Naive thymus-derived CD8-positive, alpha-beta T cell (primary cell): ENCODE data around the gene ZSCAN25. TPM values are rescaled to one million over a fixed set of nuclear protein-coding genes. Genes with fewer than 3 reads are reported as not detected.

ENCODE experiments used
- ATAC-seq, 2 donors: fragments of 150-1000 bp; cut with Tn5 transposase in 1 of 2; sonication (Bioruptor Pico), chemical (Tn5 transposase) in 1 of 2; 1 replicate in 1 of 2; 2 replicates in 1 of 2; pipeline ENCODE4 v1.10.0; 2021; ENCODE audit warnings: mild to moderate bottlenecking in 2 of 2, moderate library complexity in 2 of 2
- POLR2A ChIA-PET: fragments of 350-600 bp; sonication (Branson Sonifier 250); formaldehyde crosslinking; loops from one replicate; lab custom pipeline; 2021; ENCODE audit warnings: antibody characterized with exemption; lab: Charles Lee
- DNase-seq, 10 donors: peaks; one replicate each; pipeline versions ENCODE4 v3.0.0 to v3.0.0-alpha.2; 2020 to 2022
- H3K27ac Mint-ChIP-seq, 10 donors: one replicate each; pipeline ENCODE4 v1.8.0; 2020 to 2022; ENCODE audit warnings: mild to moderate bottlenecking in 10 of 10, mixed read lengths in 10 of 10, moderate library complexity in 4 of 10, inconsistent platforms in 1 of 10
- H3K27me3 Mint-ChIP-seq, 5 donors: one replicate each; pipeline ENCODE4 v1.8.0; 2021 to 2022; ENCODE audit warnings: mixed read lengths in 5 of 5
- H3K36me3 Mint-ChIP-seq, 3 donors: one replicate each; pipeline ENCODE4 v1.8.0; 2020 to 2022; ENCODE audit warnings: mixed read lengths in 3 of 3, mild to moderate bottlenecking in 2 of 3, inconsistent platforms in 1 of 3
- H3K4me1 Mint-ChIP-seq, 4 donors: one replicate each; pipeline ENCODE4 v1.8.0; 2021 to 2022; ENCODE audit warnings: mixed read lengths in 4 of 4
- H3K4me3 Mint-ChIP-seq, 10 donors: one replicate each; pipeline ENCODE4 v1.8.0; 2020 to 2022; ENCODE audit warnings: mild to moderate bottlenecking in 10 of 10, mixed read lengths in 10 of 10, moderate library complexity in 6 of 10, inconsistent platforms in 1 of 10
- H3K9me3 Mint-ChIP-seq, 9 donors: one replicate each; pipeline ENCODE4 v1.8.0; 2020 to 2022; ENCODE audit warnings: mixed read lengths in 9 of 9, mild to moderate bottlenecking in 3 of 9, inconsistent platforms in 1 of 9, moderate library complexity in 1 of 9
- polyA plus RNA-seq, 3 donors: library from polyadenylated mRNA; unstranded; fragments of 300-500 nt; fragmentation: Illumina TruSeq; gene quantifications; one replicate each; pipeline ENCODE4 v1.2.3, GENCODE V29; 2021
- total RNA-seq, 8 experiments: library from RNA in 2 of 8; stranded (reverse) in 2 of 8; gene quantifications; one replicate each; pipeline ENCODE4 v1.2.3 and lab custom pipeline; 2021 to 2026

ZSCAN25 gene
- total and polyA plus RNA-seq, 5 experiments from 2014 or later, result 9.2 to 57.8 (median 19.0) TPM

- Mint-ChIP-seq H3K9me3 (no peaks in the 10 kb centered on the region), H3K36me3 (no peaks in the 10 kb centered on the region)
- POLR2A ChIA-PET, result no interaction called here
Measured at GRCh38 chr7:99596408-99596955, 20.3 kb upstream of the ZSCAN25 start.

GRCh38 chr7:99597762-99598501 lies 18.8 kb upstream of the ZSCAN25 start, which contains the start of gene TMEM225B:
TSS of gene TMEM225B (plus strand) at chr7:99598267. CDS start at chr7:99604389, 6,122 bp downstream.
- Mint-ChIP-seq H3K27me3 (no peaks in the 10 kb centered on the region), H3K9me3 (no peaks in the 10 kb centered on the region), H3K4me1 (peaks cover 0 to 7% (median 0%) of the 10 kb centered on the region in 4 donors), H3K27ac (peak within 1 kb of the TSS in 1 of 10 donors; percentile 53), H3K4me3 (no peak within 1 kb of the TSS), H3K36me3 (no peaks in the 10 kb centered on the region)
- ATAC-seq, result peak in 1 of 2 donors; percentile 46
- POLR2A ChIA-PET, result no interaction called here
- DNase-seq, result peak in 6 of 10 donors; percentile 17 to 72 (median 37)

More at GRCh38 chr7:99596408-99596955, 20.3 kb upstream of the ZSCAN25 start:
- DNase-seq (no peak), ATAC-seq (no peak)
- H3K4me3 Mint-ChIP-seq, result no peak overlapping the region
- H3K27ac Mint-ChIP-seq, result no peak overlapping the region
- H3K4me1 Mint-ChIP-seq, result no peaks in the 10 kb centered on the region
- H3K27me3 Mint-ChIP-seq, result no peaks in the 10 kb centered on the region

- no peak for ATAC-seq
- POLR2A ChIA-PET, result interaction anchor here (0.6 kb wide), 1 partner anchor 125 kb away, joined by 4 read pairs; no protein-coding TSS in a partner anchor
- H3K9me3 Mint-ChIP-seq, result no peaks in the 10 kb centered on the region
- peak overlapping the region in 2 of 10 donors; percentile 6 to 60 for H3K27ac Mint-ChIP-seq
- no peak for DNase-seq
- peaks cover 0 to 10% (median 0%) of the 10 kb centered on the region in 4 donors for H3K4me1 Mint-ChIP-seq
- no peaks in the 10 kb centered on the region for H3K36me3 Mint-ChIP-seq
- H3K27me3 Mint-ChIP-seq, result no peaks in the 10 kb centered on the region
- H3K4me3 Mint-ChIP-seq, result no peak overlapping the region
Measured at GRCh38 chr7:99599836-99600235, 16.9 kb upstream of the ZSCAN25 start.

GRCh38 chr7:99601656-99602310 lies 15.0 kb upstream of the ZSCAN25 start:
- H3K27ac Mint-ChIP-seq, result no peak overlapping the region
- peaks cover 0 to 10% (median 0%) of the 10 kb centered on the region in 4 donors for H3K4me1 Mint-ChIP-seq
- POLR2A ChIA-PET, result no interaction called here
- H3K36me3 Mint-ChIP-seq, result no peaks in the 10 kb centered on the region
- DNase-seq, result no peak
- no peak for ATAC-seq
- no peaks in the 10 kb centered on the region for H3K9me3 Mint-ChIP-seq
- H3K4me3 Mint-ChIP-seq, result no peak overlapping the region
- H3K27me3 Mint-ChIP-seq, result no peaks in the 10 kb centered on the region

GRCh38 chr7:99605527-99605926 lies 11.2 kb upstream of the ZSCAN25 start:
- no peak for ATAC-seq
- Mint-ChIP-seq H3K27ac (no peak overlapping the region), H3K9me3 (no peaks in the 10 kb centered on the region), H3K4me1 (peaks cover 0 to 10% (median 0%) of the 10 kb centered on the region in 4 donors), H3K36me3 (no peaks in the 10 kb centered on the region), H3K4me3 (no peak overlapping the region), H3K27me3 (no peaks in the 10 kb centered on the region)
- DNase-seq, result no peak
- POLR2A ChIA-PET, result no interaction called here

- POLR2A ChIA-PET, result no interaction called here
Measured at GRCh38 chr7:99606531-99606930, 10.2 kb upstream of the ZSCAN25 start.

GRCh38 chr7:99607548-99607947 lies 9.2 kb upstream of the ZSCAN25 start:
- ATAC-seq, result no peak
- Mint-ChIP-seq H3K4me1 (peaks cover 0 to 7% (median 0%) of the 10 kb centered on the region in 4 donors), H3K36me3 (no peaks in the 10 kb centered on the region), H3K27ac (peak overlapping the region in 1 of 10 donors; percentile 6), H3K27me3 (no peaks in the 10 kb centered on the region), H3K4me3 (no peak overlapping the region), H3K9me3 (no peaks in the 10 kb centered on the region)
- POLR2A ChIA-PET, result interaction anchor here (0.9 kb wide), 1 partner anchor 9 kb away, joined by 3 read pairs; the partner anchor contains the start of gene ZSCAN25
- no peak for DNase-seq

More at GRCh38 chr7:99606531-99606930, 10.2 kb upstream of the ZSCAN25 start:
- Mint-ChIP-seq H3K4me3 (no peak overlapping the region), H3K27me3 (no peaks in the 10 kb centered on the region), H3K9me3 (no peaks in the 10 kb centered on the region), H3K27ac (no peak overlapping the region), H3K4me1 (peaks cover 0 to 10% (median 0%) of the 10 kb centered on the region in 4 donors), H3K36me3 (no peaks in the 10 kb centered on the region)
- no peak for ATAC-seq
- DNase-seq, result no peak

GRCh38 chr7:99614495-99614894 lies 2.3 kb upstream of the ZSCAN25 start:
- DNase-seq (no peak), ATAC-seq (no peak)
- H3K36me3 Mint-ChIP-seq, result peaks cover 0 to 14% (median 11%) of the 10 kb centered on the region in 3 donors
- H3K9me3 Mint-ChIP-seq, result no peaks in the 10 kb centered on the region
- H3K27ac Mint-ChIP-seq, result peak overlapping the region in 1 of 10 donors; percentile 24
- H3K27me3 Mint-ChIP-seq, result no peaks in the 10 kb centered on the region
- peaks cover 18 to 49% (median 37%) of the 10 kb centered on the region in 4 donors for H3K4me1 Mint-ChIP-seq
- H3K4me3 Mint-ChIP-seq, result peak overlapping the region in 2 of 10 donors; percentile 14 to 98
- POLR2A ChIA-PET, result interaction anchor here (1.2 to 3.8 kb wide), 2 partner anchors 34 to 56 kb away, joined by 3 to 54 read pairs; partner anchors contain the start of gene ZNF655

GRCh38 chr7:99615989-99616358 lies 772 bp upstream of the ZSCAN25 start:
- Mint-ChIP-seq H3K9me3 (no peaks in the 10 kb centered on the region), H3K27ac (peak overlapping the region; percentile 92 to 99 (median 98)), H3K36me3 (peaks cover 0 to 29% (median 18%) of the 10 kb centered on the region in 3 donors), H3K4me1 (peaks cover 18 to 52% (median 47%) of the 10 kb centered on the region in 4 donors), H3K27me3 (no peaks in the 10 kb centered on the region), H3K4me3 (peak overlapping the region; percentile 95 to 99 (median 96))
- no peak for ATAC-seq
- POLR2A ChIA-PET, result interaction anchor here (0.6 to 3.8 kb wide), 9 partner anchors 8 to 431 kb away, joined by 3 to 54 read pairs (median 4); partner anchors contain the start of genes ZKSCAN1, ZKSCAN5, ZNF394 and ZNF655
- DNase-seq, result no peak

GRCh38 chr7:99617192-99617781 lies 541 bp downstream of the ZSCAN25 start:
- Mint-ChIP-seq H3K27me3 (no peaks in the 10 kb centered on the region), H3K4me3 (peak overlapping the region; percentile 95 to 99 (median 96)), H3K36me3 (peaks cover 0 to 42% (median 22%) of the 10 kb centered on the region in 3 donors), H3K4me1 (peaks cover 18 to 52% (median 49%) of the 10 kb centered on the region in 4 donors), H3K9me3 (no peaks in the 10 kb centered on the region), H3K27ac (peak overlapping the region; percentile 92 to 99 (median 98))
- no peak for ATAC-seq
- POLR2A ChIA-PET, result interaction anchor here (0.6 to 3.8 kb wide), 12 partner anchors 10 to 571 kb away, joined by 3 to 54 read pairs (median 4); partner anchors contain the start of genes BUD31, PDAP1, TRIM4 and ZKSCAN1
- DNase-seq, result no peak

GRCh38 chr7:99618726-99619125 lies 2.0 kb downstream of the ZSCAN25 start:
- Mint-ChIP-seq H3K4me3 (peak overlapping the region; percentile 31 to 99 (median 96)), H3K9me3 (no peaks in the 10 kb centered on the region), H3K27ac (peak overlapping the region in 8 of 10 donors; percentile 92 to 99 (median 98)), H3K27me3 (no peaks in the 10 kb centered on the region), H3K4me1 (peaks cover 26 to 63% (median 62%) of the 10 kb centered on the region in 4 donors), H3K36me3 (peaks cover 0 to 56% (median 27%) of the 10 kb centered on the region in 3 donors)
- DNase-seq, result no peak
- ATAC-seq, result no peak
- POLR2A ChIA-PET, result interaction anchor here (0.5 kb wide), 1 partner anchor 152 kb away, joined by 3 read pairs; no protein-coding TSS in a partner anchor
